GM19467 (cell line): ENCODE data around the gene CPA2.
"Not testable (repeated sequence)": the region's sequence is repeated elsewhere in the genome, so short reads cannot be mapped to it uniquely, and the experiment has no call there.

Experiments used
- ATAC-seq: cut with Tn5 transposase; IDR thresholded peaks from one replicate; pipeline ENCODE4 v1.9.1; 2021; ENCODE audit warnings: mild to moderate bottlenecking, moderate library complexity; ENCODE audit not compliant: unreplicated experiment

The CPA2 gene

DNA sequence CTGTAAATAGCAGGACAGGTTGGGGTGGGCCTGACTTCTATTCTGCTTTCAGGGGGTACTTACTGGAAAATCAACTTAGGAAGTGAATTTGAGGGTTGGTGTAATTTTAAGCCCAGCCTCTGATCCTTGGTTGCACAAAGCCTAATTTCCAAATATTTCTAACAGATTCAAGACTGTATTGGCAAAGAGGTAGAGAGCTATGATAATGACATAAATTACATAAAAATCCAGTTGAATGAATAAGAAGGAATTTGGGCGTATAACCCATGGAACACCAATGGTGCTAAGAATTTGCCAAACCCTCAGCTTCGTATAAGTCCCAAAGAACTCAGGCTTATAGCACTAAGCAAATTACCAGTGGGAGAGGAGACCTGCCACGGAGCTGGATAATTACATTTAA, 38.2 kb downstream of the CPA2 start:
- ATAC-seq = no peak

GRCh38 chr7:130305433-130306042, 38.9 kb downstream of the CPA2 start:
- ATAC-seq = no peak

GRCh38 chr7:130309986-130310385, 43.3 kb downstream of the CPA2 start:
- no peak for ATAC-seq

GRCh38 chr7:130314305-130314704, 47.6 kb downstream of the CPA2 start:
- ATAC-seq = no peak

DNA sequence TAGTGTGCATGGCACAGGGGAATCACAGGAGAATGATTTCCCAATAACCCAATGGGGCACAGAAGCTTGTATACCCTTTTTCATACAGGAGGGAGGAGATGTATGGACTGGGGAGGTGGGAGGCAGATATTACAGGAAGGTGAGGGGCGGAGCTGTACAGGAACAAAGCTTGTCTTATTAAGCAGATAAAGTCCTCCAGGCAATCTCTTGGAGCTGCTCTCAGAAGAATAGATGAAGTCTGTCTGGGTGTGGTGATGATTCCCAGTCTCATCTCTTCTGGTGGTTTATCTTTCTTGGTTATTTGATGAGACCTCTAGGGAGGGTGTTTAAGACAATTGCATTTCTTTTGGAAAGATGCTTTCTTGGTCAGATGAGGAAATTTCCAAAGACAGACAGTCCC, 52.9 kb downstream of the CPA2 start:
- ATAC-seq = no peak

DNA sequence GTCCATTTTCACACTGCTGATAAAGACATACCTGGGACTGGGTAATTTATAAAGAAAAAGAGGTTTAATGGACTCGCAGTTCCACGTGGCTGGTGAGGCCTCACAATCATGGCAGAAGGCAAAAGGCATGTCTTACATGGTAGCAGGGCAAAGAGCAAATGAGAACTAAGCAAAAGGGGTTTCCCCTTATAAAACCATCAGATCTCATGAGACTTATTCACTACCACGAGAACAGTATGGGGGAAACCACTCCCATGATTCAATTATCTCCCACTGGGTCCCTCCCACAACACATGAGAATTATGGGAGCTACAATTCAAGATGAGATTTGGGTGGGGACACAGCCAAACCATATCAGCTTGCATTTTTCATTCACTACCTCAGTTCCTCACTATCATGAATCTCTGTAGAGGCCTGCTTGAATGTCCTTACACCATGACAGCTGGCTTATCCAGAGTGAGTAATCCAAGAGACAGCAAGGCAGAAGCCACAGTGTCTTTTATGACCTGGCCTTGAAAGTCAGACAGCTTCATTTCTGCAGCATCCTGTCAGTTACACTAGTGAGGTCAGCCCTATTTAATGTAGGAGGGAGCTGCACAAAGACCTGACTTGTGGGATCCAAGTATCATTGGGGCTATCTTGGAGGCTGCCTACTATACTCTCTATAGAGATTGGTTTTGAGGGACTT, 55.0 kb downstream of the CPA2 start:
- not testable (repeated sequence) for ATAC-seq

DNA sequence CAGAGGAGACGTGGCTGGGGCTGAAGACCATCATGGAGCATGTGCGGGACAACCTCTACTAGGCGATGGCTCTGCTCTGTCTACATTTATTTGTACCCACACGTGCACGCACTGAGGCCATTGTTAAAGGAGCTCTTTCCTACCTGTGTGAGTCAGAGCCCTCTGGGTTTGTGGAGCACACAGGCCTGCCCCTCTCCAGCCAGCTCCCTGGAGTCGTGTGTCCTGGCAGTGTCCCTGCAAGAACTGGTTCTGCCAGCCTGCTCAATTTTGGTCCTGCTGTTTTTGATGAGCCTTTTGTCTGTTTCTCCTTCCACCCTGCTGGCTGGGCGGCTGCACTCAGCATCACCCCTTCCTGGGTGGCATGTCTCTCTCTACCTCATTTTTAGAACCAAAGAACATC, 56.0 kb downstream of the CPA2 start:
- ATAC-seq = no peak

- ATAC-seq = no peak
Observed at GRCh38 chr7:130324306-130324943, 57.8 kb downstream of the CPA2 start.

- no peak for ATAC-seq
Observed at GRCh38 chr7:130329681-130330080, 63.0 kb downstream of the CPA2 start.

GRCh38 chr7:130332259-130333053, 65.8 kb downstream of the CPA2 start:
- ATAC-seq = no peak

DNA sequence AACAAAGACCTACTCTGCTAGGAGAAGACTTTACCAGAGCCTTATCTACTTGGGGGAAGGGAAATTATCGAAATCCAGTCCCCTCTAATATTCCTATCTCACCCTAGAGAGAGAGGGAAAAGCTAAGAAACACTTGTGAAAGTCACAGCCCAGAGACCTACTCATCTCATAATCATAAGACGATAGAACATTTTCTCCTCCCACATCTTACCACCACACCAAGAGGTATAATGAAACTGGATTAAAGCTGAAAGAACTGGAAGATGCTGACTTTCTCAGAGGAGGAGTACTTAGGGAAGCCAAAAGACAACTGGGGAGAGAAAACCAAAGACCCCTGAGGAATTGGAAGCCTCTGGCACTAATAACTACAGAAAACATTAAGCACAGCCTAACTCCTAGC, 67.2 kb downstream of the CPA2 start:
- ATAC-seq = no peak

DNA sequence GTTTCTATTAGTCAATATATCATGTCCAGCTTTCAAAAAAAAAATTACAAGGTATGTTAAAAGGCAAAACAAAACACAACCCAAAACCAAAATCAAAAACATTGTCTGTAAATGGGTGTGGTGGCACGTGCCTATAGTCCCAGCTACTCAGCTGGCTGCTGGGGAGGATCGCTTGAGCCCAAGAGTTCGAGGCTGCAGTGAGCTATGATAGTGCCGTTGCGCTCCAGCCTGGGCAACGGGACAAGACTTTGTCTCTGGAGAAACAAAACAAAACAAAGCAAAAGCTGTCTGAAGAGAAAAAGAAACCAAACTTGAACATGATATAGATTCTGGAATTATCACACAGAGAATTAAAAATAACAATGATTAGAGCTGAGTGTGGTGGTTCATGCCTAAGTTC, 67.6 kb downstream of the CPA2 start:
- ATAC-seq = no peak

GRCh38 chr7:130337410-130337971, 70.8 kb downstream of the CPA2 start:
- ATAC-seq = no peak

GRCh38 chr7:130338233-130338632, 71.6 kb downstream of the CPA2 start:
- no peak for ATAC-seq
